ENCODE results near the gene RGS11. TPM values are rescaled to one million over a fixed set of nuclear protein-coding genes. Genes with fewer than 3 reads are reported as not detected.
A peak's percentile ranks its signal among the peaks of the same experiment; 100 is the strongest.

Gene RGS11
- total RNA-seq (2011; cell fraction: chromatin; rRNA removed; ENCODE audit: low replicate concordance), result 0.07 TPM in 1 of 2 replicates, not detected in the other
- not detected in 2 replicates for total RNA-seq (2011; cell fraction: nucleolus; rRNA removed)
- total RNA-seq (2011; cell fraction: nucleoplasm; rRNA removed), result not detected in 2 replicates
- total RNA-seq (2014; rRNA removed), result not detected in 2 replicates
- not detected in 2 replicates for total RNA-seq (2014; rRNA removed; fragmentation: Illumina TruSeq; extraction: Trizol)
- not detected in 2 replicates for total RNA-seq (2015; rRNA removed; fragmentation: Illumina TruSeq; extraction: Trizol)
- not detected in 2 replicates for total RNA-seq (2021)
- not detected in 2 replicates for polyA plus RNA-seq (2011; rRNA removed)
- polyA plus RNA-seq (2011; cell fraction: cytosol; rRNA removed), result not detected in 2 replicates
- not detected in 2 replicates for polyA plus RNA-seq (2011; cell fraction: nucleus; rRNA removed)
- polyA plus RNA-seq (2012), result not detected in 2 replicates
- not detected in 2 replicates for polyA plus RNA-seq (2014; fragmentation: Illumina TruSeq; extraction: Trizol)
- not detected for polyA plus RNA-seq (2014; fragmentation: Nextera tagmentation; extraction: Ambion mirVana)
- not detected in 2 replicates for polyA plus RNA-seq (2014; rRNA removed)
- polyA minus RNA-seq (2011; rRNA and poly(A)+ RNA removed), result not detected in 2 replicates
- polyA minus RNA-seq (2011; cell fraction: cytosol; rRNA and poly(A)+ RNA removed), result not detected in 2 replicates
- polyA minus RNA-seq (2011; cell fraction: nucleus; rRNA and poly(A)+ RNA removed), result not detected in 2 replicates
- not detected for Bru-seq, nascent RNA
- BruChase-seq, experiment 1, labeled RNA remaining after a 2-hour chase, result not detected
- not detected for BruChase-seq, experiment 2, labeled RNA remaining after a 6-hour chase
- long read RNA-seq, experiment 1, result 0 reads
- long read RNA-seq, experiment 2, result 0 reads
- long read RNA-seq, experiment 3, result 0 reads

DNA sequence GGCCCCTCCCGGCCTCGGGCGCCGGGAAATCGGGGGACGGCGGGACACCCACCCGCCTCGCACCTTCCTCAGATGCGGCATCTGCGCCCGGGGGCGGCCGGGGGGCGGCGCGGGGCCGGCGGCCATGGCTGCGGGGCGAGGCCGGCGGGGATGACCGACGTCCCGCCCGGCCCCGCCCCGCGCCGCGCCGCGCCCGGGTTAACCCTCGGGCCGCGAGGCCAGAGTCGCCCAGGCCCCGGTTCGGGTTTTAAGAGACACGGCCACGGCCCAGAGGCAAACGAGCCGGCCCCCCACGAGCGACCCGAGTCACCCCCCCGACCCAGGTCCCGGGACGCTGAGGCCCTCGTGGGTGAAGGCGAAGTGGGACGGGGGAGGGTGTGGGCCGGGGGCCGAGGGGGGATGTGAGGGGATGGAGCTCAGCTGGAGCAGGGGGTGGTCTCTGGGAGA is at the start of gene RGS11:
Gene RGS11 (minus strand): TSS at position 159 of the 447 bp plus-strand sequence. CDS start 33 bp downstream, at position 126.
- ATAC-seq (no peak), DNase-seq (ENCODE audit: extremely low read depth in 1 of 4, low spot score in 3 of 4) (no peak), FAIRE-seq (no peak)
- in situ Hi-C loops (cut with MboI), result no loop called here
- 60% methylated on average over 4 of the region's 56 CpGs for WGBS (ENCODE audit: insufficient coverage, low coverage, missing lambda C conversion rate)
- Histone ChIP-seq H3K4me3 (no peak within 1 kb of the TSS), H3K4me1 (replicated peaks in 1 of 2; ENCODE audit: control insufficient read depth in 2 of 2, insufficient read depth in 2 of 2, low read length in 2 of 2) (peaks cover 0 to 65% of the 10 kb centered on the region in 2 experiments; a peak in 2 of 5 replicates), H3K4me2 (ENCODE audit: insufficient read depth, low read length) (no peak within 1 kb of the TSS), H3K79me2 (ENCODE audit: control insufficient read depth, insufficient read depth, low read length) (no peaks in the 10 kb centered on the region), H3K27ac (ENCODE audit: extremely low read depth, low read depth, low read length) (no peak within 1 kb of the TSS), H3K36me3 (ENCODE audit: control insufficient read depth, insufficient read depth, low read length) (no peaks in the 10 kb centered on the region), H3K27me3 (ENCODE audit: control insufficient read depth in 2 of 2, insufficient read depth in 2 of 2, low read length in 2 of 2) (no peaks in the 10 kb centered on the region), H3K9me3 (replicated peaks; ENCODE audit: control insufficient read depth, insufficient read depth, low read depth, low read length) (no peaks in the 10 kb centered on the region), H3K9ac (ENCODE audit: insufficient read depth in 1 of 2, low read depth in 2 of 2, low read length in 2 of 2) (peak within 1 kb of the TSS in 1 of 2 experiments; percentile 35; a peak in 1 of 4 replicates), H3K9me1 (ENCODE audit: control insufficient read depth, insufficient read depth, low read length) (no peaks in the 10 kb centered on the region), H4K20me1 (replicated peaks; ENCODE audit: control insufficient read depth, insufficient read depth, low read length) (no peaks in the 10 kb centered on the region), H2AFZ (ENCODE audit: low read depth, low read length) (no peak within 1 kb of the TSS)
- no TSS peak for BruUV-seq (replicated peaks)
- ChIA-PET CTCF (ENCODE audit: low intra/inter-chr PET ratio) (no interaction called here), POLR2A (no interaction called here)
- intact Hi-C loops (cut with micrococcal nuclease), result no loop called here
- TF ChIP-seq, protein P1, sequence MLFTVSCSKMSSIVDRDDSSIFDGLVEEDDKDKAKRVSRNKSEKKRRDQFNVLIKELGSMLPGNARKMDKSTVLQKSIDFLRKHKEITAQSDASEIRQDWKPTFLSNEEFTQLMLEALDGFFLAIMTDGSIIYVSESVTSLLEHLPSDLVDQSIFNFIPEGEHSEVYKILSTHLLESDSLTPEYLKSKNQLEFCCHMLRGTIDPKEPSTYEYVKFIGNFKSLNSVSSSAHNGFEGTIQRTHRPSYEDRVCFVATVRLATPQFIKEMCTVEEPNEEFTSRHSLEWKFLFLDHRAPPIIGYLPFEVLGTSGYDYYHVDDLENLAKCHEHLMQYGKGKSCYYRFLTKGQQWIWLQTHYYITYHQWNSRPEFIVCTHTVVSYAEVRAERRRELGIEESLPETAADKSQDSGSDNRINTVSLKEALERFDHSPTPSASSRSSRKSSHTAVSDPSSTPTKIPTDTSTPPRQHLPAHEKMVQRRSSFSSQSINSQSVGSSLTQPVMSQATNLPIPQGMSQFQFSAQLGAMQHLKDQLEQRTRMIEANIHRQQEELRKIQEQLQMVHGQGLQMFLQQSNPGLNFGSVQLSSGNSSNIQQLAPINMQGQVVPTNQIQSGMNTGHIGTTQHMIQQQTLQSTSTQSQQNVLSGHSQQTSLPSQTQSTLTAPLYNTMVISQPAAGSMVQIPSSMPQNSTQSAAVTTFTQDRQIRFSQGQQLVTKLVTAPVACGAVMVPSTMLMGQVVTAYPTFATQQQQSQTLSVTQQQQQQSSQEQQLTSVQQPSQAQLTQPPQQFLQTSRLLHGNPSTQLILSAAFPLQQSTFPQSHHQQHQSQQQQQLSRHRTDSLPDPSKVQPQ (CRISPR knock-in tag; IDR thresholded peaks at IDR 0.05; ENCODE audit: borderline replicate concordance), result no peak
- TF ChIP-seq RBM34 (IDR thresholded peaks at IDR 0.05; ENCODE audit: borderline replicate concordance, insufficient read depth, low read length) (no peak), TAF15 (IDR thresholded peaks at IDR 0.05; ENCODE audit: low read depth, low read length) (no peak), PRDM10 (IDR thresholded peaks at IDR 0.05; ENCODE audit: partially characterized antibody) (no peak), ARID4B (CRISPR knock-in tag; IDR thresholded peaks at IDR 0.05) (no peak), HDAC8 (tag; IDR thresholded peaks at IDR 0.05) (no peak), FUS (optimal IDR thresholded peaks at IDR 0.05; ENCODE audit: low read depth, low read length) (no peak)
